ENCODE results near the gene KCTD7. TPM values are rescaled to one million over a fixed set of nuclear protein-coding genes. Genes with fewer than 3 reads are reported as not detected.

The KCTD7 gene
- total RNA-seq, 1 donor from 2014 or later: 11.6 TPM

DNA sequence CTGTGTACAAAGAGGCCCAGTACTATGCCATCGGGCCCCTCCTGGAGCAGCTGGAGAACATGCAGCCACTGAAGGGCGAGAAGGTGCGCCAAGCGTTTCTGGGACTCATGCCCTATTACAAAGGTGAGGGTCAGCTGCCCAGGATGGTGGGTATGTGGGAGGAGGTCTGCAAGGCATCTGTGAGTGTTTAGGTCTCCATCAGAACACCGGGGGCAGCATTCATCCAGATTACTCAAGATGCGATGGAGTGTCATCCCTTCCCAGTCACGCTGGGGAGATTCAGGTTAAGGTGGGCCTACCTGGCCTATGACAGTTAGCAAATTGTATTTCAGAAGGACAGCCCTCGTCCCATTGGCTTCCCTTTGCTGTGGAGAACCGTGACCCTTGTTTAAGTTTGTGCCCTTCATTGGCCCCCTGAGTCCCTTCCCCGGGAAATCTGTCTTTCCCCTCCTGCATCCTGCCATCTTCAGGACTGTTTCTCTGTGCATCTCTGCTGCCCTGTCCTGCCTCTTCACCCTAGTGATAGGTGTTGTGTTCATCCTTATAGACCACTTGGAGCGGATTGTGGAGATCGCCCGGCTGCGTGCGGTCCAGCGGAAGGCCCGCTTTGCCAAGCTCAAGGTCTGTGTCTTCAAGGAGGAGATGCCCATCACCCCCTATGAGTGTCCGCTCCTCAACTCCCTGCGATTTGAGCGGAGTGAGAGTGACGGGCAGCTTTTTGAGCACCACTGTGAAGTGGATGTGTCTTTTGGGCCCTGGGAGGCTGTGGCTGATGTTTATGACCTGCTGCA, 9.8 kb downstream of the KCTD7 start:
- Histone ChIP-seq H3K36me3 (ENCODE audit: insufficient read depth, low read length) (peaks cover 39% of the 10 kb centered on the region), H3K9ac (ENCODE audit: low read length) (no peak overlapping the region), H3K4me2 (ENCODE audit: low read length) (no peak overlapping the region), H2AFZ (ENCODE audit: low read depth, low read length) (no peak overlapping the region), H4K20me1 (ENCODE audit: insufficient read depth, low read length) (peaks cover 21% of the 10 kb centered on the region), H3K4me3 (ENCODE audit: insufficient read depth, low read depth, low read length) (no peak overlapping the region), H3K4me1 (ENCODE audit: insufficient read depth, low read length) (peaks cover 5% of the 10 kb centered on the region), H3K27me3 (ENCODE audit: insufficient read depth, low read length) (no peaks in the 10 kb centered on the region), H3K27ac (ENCODE audit: low read depth, low read length) (no peak overlapping the region), H3K9me3 (ENCODE audit: insufficient read depth, low read depth, low read length) (no peaks in the 10 kb centered on the region), H3K79me2 (ENCODE audit: insufficient read depth, low read length) (no peaks in the 10 kb centered on the region)
- DNase-seq (ENCODE audit: low read depth) (no peak), FAIRE-seq (no peak)
- no peak overlapping the region for H3K27ac Mint-ChIP-seq (ENCODE audit: unreplicated experiment)
- H3K4me3 Mint-ChIP-seq (ENCODE audit: unreplicated experiment): no peak overlapping the region
- H3K9me3 Mint-ChIP-seq (ENCODE audit: unreplicated experiment): no peaks in the 10 kb centered on the region
- TF ChIP-seq, protein P1, sequence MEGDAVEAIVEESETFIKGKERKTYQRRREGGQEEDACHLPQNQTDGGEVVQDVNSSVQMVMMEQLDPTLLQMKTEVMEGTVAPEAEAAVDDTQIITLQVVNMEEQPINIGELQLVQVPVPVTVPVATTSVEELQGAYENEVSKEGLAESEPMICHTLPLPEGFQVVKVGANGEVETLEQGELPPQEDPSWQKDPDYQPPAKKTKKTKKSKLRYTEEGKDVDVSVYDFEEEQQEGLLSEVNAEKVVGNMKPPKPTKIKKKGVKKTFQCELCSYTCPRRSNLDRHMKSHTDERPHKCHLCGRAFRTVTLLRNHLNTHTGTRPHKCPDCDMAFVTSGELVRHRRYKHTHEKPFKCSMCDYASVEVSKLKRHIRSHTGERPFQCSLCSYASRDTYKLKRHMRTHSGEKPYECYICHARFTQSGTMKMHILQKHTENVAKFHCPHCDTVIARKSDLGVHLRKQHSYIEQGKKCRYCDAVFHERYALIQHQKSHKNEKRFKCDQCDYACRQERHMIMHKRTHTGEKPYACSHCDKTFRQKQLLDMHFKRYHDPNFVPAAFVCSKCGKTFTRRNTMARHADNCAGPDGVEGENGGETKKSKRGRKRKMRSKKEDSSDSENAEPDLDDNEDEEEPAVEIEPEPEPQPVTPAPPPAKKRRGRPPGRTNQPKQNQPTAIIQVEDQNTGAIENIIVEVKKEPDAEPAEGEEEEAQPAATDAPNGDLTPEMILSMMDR (IDR thresholded peaks at IDR 0.05; ENCODE audit: insufficient read depth, low read depth, low read length): no peak
- H3K36me3 Mint-ChIP-seq (ENCODE audit: low read depth, unreplicated experiment): peaks cover 24% of the 10 kb centered on the region
- H3K27me3 Mint-ChIP-seq (ENCODE audit: low read depth, unreplicated experiment): no peaks in the 10 kb centered on the region
- peaks cover 4% of the 10 kb centered on the region for H3K4me1 Mint-ChIP-seq (ENCODE audit: low read depth, unreplicated experiment)

DNA sequence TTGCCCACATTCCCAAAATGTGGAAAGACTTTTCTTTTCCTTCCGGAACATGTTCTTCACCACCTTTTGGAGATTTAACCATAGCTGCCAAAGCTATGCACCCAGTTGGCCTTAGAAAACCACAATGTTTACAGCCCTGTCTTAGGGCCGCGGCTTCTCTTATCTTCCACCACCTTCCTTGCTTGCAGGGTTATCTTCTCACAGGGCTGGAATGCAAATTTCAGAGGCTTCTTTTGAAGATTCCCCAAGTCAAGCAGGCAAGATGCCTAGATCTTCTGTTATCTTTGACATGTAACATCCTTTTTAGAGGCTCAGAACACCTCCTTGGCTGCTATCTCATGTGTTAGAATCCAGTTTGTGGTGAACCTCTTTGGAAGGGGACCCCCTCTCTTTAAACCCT, 11.1 kb downstream of the KCTD7 start:
- H3K9ac ChIP-seq (ENCODE audit: low read length): no peak overlapping the region
- H3K27me3 ChIP-seq (ENCODE audit: insufficient read depth, low read length): no peaks in the 10 kb centered on the region
- no peak overlapping the region for H3K27ac Mint-ChIP-seq (ENCODE audit: unreplicated experiment)
- no peak overlapping the region for H2AFZ ChIP-seq (ENCODE audit: low read depth, low read length)
- no peak for FAIRE-seq
- peaks cover 5% of the 10 kb centered on the region for H3K4me1 ChIP-seq (ENCODE audit: insufficient read depth, low read length)
- peaks cover 40% of the 10 kb centered on the region for H3K36me3 ChIP-seq (ENCODE audit: insufficient read depth, low read length)
- H3K4me3 ChIP-seq (ENCODE audit: insufficient read depth, low read depth, low read length): no peak overlapping the region
- no peak overlapping the region for H3K4me2 ChIP-seq (ENCODE audit: low read length)
- peaks cover 25% of the 10 kb centered on the region for H3K36me3 Mint-ChIP-seq (ENCODE audit: low read depth, unreplicated experiment)
- no peaks in the 10 kb centered on the region for H3K27me3 Mint-ChIP-seq (ENCODE audit: low read depth, unreplicated experiment)
- no peak for DNase-seq (ENCODE audit: low read depth)
- no peaks in the 10 kb centered on the region for H3K79me2 ChIP-seq (ENCODE audit: insufficient read depth, low read length)
- H3K4me1 Mint-ChIP-seq (ENCODE audit: low read depth, unreplicated experiment): peaks cover 2% of the 10 kb centered on the region
- peaks cover 21% of the 10 kb centered on the region for H4K20me1 ChIP-seq (ENCODE audit: insufficient read depth, low read length)
- H3K27ac ChIP-seq (ENCODE audit: low read depth, low read length): no peak overlapping the region
- TF ChIP-seq EZH2 (IDR thresholded peaks at IDR 0.05; ENCODE audit: insufficient read depth, low read length): no peak
- TF ChIP-seq, protein P1 (IDR thresholded peaks at IDR 0.05; ENCODE audit: insufficient read depth, low read depth, low read length): no peak
- no peaks in the 10 kb centered on the region for H3K9me3 ChIP-seq (ENCODE audit: insufficient read depth, low read depth, low read length)
- H3K4me3 Mint-ChIP-seq (ENCODE audit: unreplicated experiment): peak overlapping the region; percentile 11
- no peaks in the 10 kb centered on the region for H3K9me3 Mint-ChIP-seq (ENCODE audit: unreplicated experiment)
